Motor neuron (in vitro differentiated cells): Measurements from ENCODE around the gene MAJIN. TPM values are rescaled to one million over a fixed set of nuclear protein-coding genes. Genes with fewer than 3 reads are reported as not detected.

Experiments used
- ATAC-seq, 8 experiments: fragments of 200-7000 bp; cut with Tn5 transposase; replicated peaks in 6 of 8; 2 replicates each; pipeline ENCODE4 v1.8.0; 2021; ENCODE audit warnings: mild to moderate bottlenecking in 8 of 8, moderate library complexity in 8 of 8
- H3K27ac ChIP-seq, 2 donors: fragments of 250-450 bp; sonication (Bioruptor Pico); 2 replicates each; pipeline ENCODE4 v1.9.0; 2021; ENCODE audit warnings: antibody characterized with exemption in 2 of 2, mild to moderate bottlenecking in 2 of 2, moderate library complexity in 1 of 2
- H3K4me1 ChIP-seq, 2 donors: fragments of 250-450 bp; sonication (Bioruptor Pico); replicated peaks in 1 of 2; 2 replicates each; pipeline ENCODE4 v1.6.1; 2021; ENCODE audit warnings: antibody characterized with exemption in 2 of 2, mild to moderate bottlenecking in 2 of 2, moderate library complexity in 1 of 2
- H3K4me3 ChIP-seq, 5 donors: fragments of 250-450 bp; sonication (Bioruptor Pico); 2 replicates each; pipeline ENCODE4 v1.9.0; 2021; ENCODE audit warnings: antibody characterized with exemption in 5 of 5, mild to moderate bottlenecking in 5 of 5, moderate library complexity in 4 of 5
- WGBS, 10 experiments: fragments of 450-650 bp; shearing (Covaris generic); methylation state at CpG; one replicate each; pipeline ENCODE4 v1.0.0; 2022; 5-methylcytosine and 5-hydroxymethylcytosine counted together
- in situ Hi-C, 9 experiments: fragments of 400-800 bp; cut with MboI; loops; one replicate each; pipeline ENCODE4 v1.15.0; 2021; ENCODE audit warnings: low sequenced_read_pairs in 9 of 9, low pct_unique_long_range_greater_than_20kb in 2 of 9; ENCODE audit not compliant: unreplicated experiment in 9 of 9
- total RNA-seq, 8 experiments: library from RNA; unstranded; fragments of 300-600 nt; gene quantifications; 2 replicates each; pipeline versions ENCODE4 v1.2.3 to v1.2.4, GENCODE V29; 2022

MAJIN gene
- total RNA-seq, 8 experiments from 2014 or later: 0.11 to 1.8 (median 0.18) TPM; not detected in 4

DNA sequence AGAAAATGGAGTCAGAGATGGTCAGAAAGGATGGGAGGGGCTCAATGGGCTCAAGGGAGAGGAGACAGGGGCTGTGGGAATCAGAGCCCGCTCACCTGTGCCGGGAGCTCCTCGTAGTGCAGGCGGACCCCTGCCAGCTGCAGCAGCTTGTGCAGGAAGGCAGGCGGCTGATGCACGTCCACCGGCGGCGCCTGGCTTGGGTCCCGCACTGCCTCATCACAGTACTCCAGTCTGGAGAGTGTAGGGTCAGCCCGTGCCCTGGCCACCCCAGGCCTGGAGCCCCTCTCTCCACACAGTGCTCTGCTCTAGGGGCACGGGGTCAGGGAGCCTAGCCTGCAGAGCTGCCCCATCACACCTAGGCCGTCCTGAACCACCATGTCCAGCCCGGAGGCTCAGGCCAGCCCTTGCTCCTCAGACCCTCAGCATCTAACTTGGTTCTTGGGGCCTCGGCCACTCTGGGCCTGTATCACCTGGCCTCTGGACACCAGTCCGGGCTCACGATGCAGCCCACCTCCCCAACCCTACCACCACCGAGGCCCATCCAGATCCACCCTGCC, 58.7 kb downstream of the MAJIN start:
- no peak for ATAC-seq
- in situ Hi-C loops: no loop called here
- Histone ChIP-seq H3K4me1 (peaks cover 9 to 10% of the 10 kb centered on the region in 2 donors), H3K27ac (no peak overlapping the region), H3K4me3 (no peak overlapping the region)
- WGBS, 10 experiments: 67% methylated on average over 6 of the region's 18 CpGs; no CpG with 5 or more reads in 9 of the 10 experiments

DNA sequence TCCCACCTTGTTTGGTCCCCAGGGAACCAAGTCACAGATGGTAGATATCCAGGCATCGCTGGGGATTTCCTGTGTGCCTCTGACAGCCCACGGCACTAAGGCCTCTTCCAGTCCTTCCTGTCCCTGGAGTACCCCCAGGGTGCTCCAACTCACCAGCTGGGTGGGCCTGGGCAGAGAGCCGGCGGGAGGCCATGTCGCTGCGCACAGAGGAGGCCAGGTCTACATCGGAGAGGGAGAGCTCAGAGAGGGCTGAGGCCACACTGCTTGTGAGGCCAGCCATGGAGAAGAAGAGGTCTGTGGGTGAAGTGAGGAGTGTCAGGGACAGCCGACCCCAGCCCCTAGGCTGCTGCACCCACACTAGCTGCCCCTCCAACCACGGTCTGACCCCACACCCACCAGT, 60.2 kb downstream of the MAJIN start:
- Histone ChIP-seq H3K27ac (no peak overlapping the region), H3K4me1 (peaks cover 9% of the 10 kb centered on the region in 2 donors), H3K4me3 (no peak overlapping the region)
- WGBS, 10 experiments: 88 to 100% (median 100%) methylated on average over 1 to 7 of the region's 9 CpGs; no CpG with 5 or more reads in 6 of the 10 experiments
- in situ Hi-C loops: no loop called here
- no peak for ATAC-seq

DNA sequence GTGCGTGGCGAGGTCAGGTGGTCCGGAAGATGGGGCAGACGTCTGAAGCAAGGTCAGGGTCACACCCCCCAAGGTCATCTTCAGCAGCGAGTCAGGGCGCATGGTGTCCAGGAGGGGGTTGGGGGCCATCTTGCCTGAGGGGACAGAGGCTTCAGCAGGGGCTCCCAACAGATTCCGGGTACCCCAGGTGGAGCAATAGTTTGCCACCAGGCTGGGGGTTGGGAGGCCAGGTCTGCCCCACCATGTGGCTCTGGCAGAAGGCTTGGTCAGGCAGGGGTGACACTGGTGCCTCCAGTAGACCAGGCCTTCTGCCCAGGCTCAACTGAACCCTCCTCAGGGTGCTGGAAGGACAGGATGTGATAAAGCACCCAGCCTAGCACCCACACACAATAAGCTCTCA, 60.8 kb downstream of the MAJIN start:
- no peak for ATAC-seq
- in situ Hi-C loops: no loop called here
- Histone ChIP-seq H3K27ac (no peak overlapping the region), H3K4me1 (peaks cover 5 to 7% of the 10 kb centered on the region in 2 donors), H3K4me3 (no peak overlapping the region)
- 80% methylated on average over 1 of the region's 7 CpGs; no CpG with 5 or more reads in 9 of the 10 experiments for WGBS, 10 experiments

DNA sequence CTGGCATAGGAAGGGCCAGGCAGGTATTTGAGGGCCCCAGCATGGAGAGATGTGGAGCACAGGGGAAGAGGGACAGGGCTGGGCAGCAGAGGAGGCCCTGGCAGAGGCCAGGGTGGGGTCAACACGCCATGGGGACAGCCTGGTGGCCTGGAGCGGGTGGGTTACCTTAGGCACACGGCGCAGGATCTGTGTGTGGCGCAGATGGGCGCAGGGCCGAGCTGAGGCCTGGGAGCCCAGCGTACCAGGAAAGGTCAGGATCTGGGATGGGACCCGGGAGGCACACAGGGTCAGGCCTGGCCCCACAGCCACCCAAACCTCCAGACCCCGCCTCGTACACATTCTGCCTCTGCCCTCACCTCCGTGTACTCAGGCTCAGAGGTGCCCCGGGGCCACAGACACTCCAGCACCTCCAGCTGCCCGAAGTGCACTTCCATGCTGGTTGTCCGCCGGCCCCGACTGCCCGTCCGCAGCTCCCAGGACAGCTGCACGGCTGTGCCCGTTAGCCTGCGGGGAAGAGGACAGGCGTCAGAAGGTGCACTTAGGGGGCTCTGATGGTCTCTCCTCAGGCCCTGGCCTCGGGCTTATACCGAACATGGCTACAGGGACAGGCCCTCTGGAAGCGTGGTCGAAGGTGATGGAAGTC, 61.3 kb downstream of the MAJIN start:
- in situ Hi-C loops: no loop called here
- Histone ChIP-seq H3K4me3 (no peak overlapping the region), H3K27ac (no peak overlapping the region), H3K4me1 (peaks cover 0 to under 1% of the 10 kb centered on the region in 2 donors)
- WGBS, 10 experiments: 80 to 100% (median 88%) methylated on average over 1 to 9 of the region's 27 CpGs; no CpG with 5 or more reads in 7 of the 10 experiments
- ATAC-seq: no peak

DNA sequence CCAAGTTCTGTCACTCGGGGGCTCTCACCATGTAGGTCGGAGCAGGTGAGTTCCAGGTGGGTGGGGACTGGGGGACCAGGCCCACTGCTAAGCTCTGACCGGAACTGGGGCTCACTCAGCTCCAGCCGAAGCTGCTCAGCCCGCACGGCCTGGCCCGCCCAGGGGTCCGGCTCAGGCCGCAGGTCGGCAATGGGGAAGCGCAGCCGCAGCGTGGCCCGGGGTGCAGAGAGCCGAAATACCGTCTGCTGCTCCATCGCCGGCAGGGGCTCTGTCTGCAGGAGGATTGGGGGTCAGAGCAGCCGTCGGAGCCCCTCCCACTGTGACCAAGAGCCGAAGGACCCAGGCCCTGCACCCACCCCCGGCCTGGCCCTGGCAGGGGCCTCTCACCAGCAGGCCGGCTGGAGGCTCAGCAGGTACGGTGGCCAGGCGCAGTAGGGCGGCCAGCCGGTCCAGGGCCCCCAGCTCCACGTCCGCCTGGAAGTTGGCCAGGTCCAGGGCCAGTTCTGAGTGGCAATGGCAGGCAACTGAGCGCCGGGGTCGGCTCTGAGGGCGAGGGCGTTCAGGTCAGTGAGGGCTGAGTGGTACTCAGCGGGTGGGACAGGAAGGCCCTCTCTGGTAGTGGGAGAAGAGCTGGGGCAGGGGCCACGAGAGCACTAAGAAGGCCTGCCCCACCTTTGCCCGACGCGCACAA, 62.1 kb downstream of the MAJIN start:
- in situ Hi-C loops: no loop called here
- no peaks in the 10 kb centered on the region for H3K4me1 ChIP-seq
- H3K27ac ChIP-seq: no peak overlapping the region
- no peak for ATAC-seq
- WGBS, 10 experiments: 80 to 100% (median 93%) methylated on average over 1 to 5 of the region's 39 CpGs; no CpG with 5 or more reads in 5 of the 10 experiments
- H3K4me3 ChIP-seq: no peak overlapping the region

DNA sequence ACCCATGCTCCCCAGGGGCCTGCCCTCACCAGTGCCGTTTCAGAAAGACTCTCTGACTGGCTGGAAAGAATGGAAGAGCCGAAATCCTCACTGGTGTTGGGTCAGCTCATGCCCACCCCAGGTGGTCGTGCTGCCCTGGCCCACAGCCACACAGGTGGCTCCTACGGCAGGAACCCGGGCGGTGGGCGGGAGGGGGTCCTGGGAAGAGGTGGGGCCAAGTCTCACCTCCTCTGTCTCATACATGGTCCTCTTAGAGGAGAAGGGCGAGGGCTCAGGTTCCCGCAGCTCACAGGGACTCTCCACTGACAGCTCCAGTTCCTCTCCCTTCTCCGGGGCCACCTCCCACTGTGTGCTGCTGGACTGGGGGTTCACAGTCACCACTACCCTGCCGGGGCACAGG, 63.1 kb downstream of the MAJIN start:
- ATAC-seq: no peak
- Histone ChIP-seq H3K4me3 (no peak overlapping the region), H3K27ac (no peak overlapping the region), H3K4me1 (no peaks in the 10 kb centered on the region)
- in situ Hi-C loops: no loop called here
- WGBS, 10 experiments: 60 to 80% methylated on average over 1 of the region's 11 CpGs; no CpG with 5 or more reads in 8 of the 10 experiments

DNA sequence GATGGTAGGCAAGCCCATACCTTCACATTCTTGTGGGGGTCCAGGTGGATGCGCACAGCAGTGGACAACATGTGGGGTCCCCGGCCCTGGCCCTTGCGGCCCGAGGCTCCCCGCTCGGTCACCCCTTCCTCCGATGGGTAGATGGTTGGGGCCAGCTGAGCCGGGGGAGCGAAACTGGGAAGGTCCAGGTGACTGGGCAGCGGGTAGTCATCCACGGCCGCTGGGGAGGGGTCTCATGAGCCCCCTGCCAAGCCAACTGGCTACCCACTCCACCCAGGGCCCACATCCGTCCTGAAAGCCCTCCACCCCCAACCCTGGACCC, 65.6 kb downstream of the MAJIN start:
- whole genome bisulfite sequencing, 10 experiments: 60 to 90% methylated on average over 1 to 2 of the region's 13 CpGs; no CpG with 5 or more reads in 8 of the 10 experiments
- in situ Hi-C loops: no loop called here
- no peak overlapping the region for H3K27ac ChIP-seq
- ATAC-seq: peak in 1 of 8 experiments; percentile 5
- H3K4me1 ChIP-seq: no peaks in the 10 kb centered on the region
- no peak overlapping the region for H3K4me3 ChIP-seq

DNA sequence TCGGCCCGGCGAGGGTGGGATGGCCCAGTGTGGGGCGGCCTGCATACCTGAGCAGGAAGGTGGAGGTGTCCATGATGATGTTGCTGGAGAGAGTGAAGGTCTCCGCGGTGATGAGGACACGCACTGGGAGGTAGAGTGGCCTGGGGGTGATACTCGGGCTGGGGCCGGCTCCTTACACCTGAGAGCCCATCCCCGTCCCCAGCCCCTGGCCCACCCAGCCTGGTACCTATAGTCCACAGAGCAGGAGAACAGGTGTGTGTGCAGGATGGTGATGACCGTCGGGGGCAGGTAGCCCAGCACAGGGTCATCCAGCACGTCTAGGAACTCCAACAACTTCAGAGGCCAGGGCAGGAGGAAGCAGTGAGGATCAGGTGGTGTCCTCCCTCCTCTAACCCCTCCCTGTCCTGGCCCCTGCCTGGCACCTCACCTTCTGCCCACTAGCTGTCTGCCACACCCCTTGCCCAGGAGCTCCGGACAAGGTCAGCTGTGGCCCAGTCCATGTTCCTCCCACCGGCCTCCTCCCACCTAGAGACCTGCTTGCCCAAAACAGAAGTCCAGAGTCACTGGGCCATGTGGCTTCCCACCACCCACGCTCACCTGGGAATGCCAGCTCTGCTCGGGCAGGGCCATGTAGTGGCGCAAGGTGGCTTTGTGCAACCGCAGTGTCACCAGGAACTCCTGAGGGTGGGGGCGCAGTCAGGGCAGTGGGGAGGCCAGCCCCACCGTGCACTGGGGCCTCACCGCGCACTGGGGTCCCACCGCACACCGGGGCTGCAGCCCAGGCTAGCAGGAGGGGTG, 66.2 kb downstream of the MAJIN start:
- H3K27ac ChIP-seq: no peak overlapping the region

DNA sequence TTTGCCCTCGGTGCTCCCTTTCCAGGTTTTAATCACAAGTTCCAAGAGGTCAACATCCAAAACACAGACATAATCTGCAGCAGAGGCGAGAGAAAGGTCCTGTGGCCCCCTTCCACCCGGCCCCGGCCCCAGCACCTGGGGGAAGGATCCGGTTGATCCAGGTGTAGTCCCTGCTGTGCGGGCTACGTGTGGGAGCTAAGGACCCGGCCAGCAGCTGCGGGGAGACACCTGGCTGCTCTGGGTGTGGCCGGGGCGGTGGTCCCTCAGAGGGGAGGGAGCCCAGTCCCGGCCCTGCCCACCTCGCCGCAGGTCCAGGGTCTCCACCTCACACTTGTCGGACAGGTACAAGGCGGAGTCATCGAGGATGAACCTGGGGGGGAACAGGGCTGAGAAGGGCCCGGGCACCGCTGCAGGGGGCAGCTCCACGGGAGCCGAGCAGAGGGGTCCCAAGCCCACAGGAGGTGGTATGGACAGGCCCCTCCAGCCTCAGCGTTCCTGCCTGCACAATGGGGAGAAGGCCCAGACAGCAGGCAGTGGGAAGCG, 68.5 kb downstream of the MAJIN start:
- no peak overlapping the region for H3K4me3 ChIP-seq
- 60 to 90% (median 80%) methylated on average over 1 to 4 of the region's 23 CpGs; no CpG with 5 or more reads in 5 of the 10 experiments for WGBS, 10 experiments
- no peaks in the 10 kb centered on the region for H3K4me1 ChIP-seq
- no peak overlapping the region for H3K27ac ChIP-seq
- peak in 1 of 8 experiments; percentile 8 for ATAC-seq
- in situ Hi-C loops: no loop called here

More for the DNA sequence above, 66.2 kb downstream of the MAJIN start:
- no peaks in the 10 kb centered on the region for H3K4me1 ChIP-seq
- ATAC-seq: peak in 1 of 8 experiments; percentile 3
- 88 to 100% methylated on average over 1 to 5 of the region's 25 CpGs; no CpG with 5 or more reads in 8 of the 10 experiments for WGBS, 10 experiments
- no peak overlapping the region for H3K4me3 ChIP-seq
- in situ Hi-C loops: no loop called here

DNA sequence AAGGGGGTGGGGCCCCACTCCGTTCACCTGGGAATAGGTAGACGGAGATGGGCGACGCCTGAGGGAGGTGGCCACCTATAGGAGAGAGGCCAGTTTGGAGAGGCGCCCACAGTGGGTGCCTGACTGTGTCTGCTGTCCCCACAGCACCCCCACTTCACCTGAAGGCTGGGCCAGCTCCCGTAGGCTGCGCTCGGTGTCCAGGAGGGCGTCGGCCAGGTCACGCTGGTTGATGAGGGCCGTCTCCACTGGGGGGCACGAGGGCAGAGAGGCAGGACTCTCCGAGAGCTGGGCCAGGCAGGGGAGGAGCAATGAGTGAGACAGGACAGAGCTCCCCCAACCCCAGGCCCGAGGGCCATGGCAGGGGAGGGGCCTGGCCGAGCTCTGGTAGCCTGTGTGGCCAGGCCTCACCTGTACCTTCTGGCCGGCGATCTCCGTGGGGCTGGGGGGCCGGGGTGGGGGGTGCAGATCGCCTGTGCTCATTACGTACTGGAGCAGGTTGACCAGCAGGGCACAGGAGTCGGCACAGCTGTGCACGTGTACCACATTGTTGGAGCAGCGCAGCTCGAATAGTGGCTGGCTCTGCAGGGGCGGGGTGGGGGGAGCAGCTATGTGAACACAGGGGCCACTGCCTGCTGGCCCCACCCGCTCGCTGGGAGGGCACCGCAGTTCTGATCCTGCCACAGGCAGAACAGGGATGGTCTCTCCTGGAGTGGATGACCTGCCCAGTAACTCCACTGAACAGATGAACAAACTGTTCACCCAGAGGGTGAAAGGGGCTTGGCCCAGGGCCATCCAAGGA, 69.6 kb downstream of the MAJIN start:
- Histone ChIP-seq H3K4me3 (no peak overlapping the region), H3K4me1 (no peaks in the 10 kb centered on the region), H3K27ac (no peak overlapping the region)
- ATAC-seq: peak in 2 of 8 experiments; percentile 13 to 15
- WGBS, 10 experiments: 60 to 100% (median 90%) methylated on average over 1 to 2 of the region's 30 CpGs; no CpG with 5 or more reads in 7 of the 10 experiments
- in situ Hi-C loops: no loop called here

DNA sequence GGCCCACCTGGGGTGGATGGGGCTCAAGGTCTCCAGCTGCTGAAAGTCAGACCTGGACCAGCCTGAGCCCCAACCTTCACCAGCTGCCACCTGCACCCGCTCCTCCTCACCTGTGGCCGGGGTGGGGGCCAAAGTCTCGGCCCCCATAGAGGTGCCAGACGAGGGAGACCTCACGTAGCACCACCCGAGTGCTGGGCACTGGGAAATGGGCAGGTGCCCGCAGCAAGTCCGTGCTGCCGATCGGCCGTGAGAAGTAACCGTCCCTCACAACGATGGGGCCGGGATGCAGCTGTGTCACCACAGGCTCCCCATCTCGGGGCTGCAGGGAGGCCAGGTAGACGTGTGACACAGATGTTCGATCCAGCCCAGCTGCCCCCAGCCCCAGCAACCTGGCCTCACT, 71.1 kb downstream of the MAJIN start:
- 90% methylated on average over 2 of the region's 17 CpGs; no CpG with 5 or more reads in 9 of the 10 experiments for WGBS, 10 experiments
- Histone ChIP-seq H3K27ac (no peak overlapping the region), H3K4me3 (no peak overlapping the region), H3K4me1 (no peaks in the 10 kb centered on the region)
- in situ Hi-C loops: no loop called here
- ATAC-seq: no peak

DNA sequence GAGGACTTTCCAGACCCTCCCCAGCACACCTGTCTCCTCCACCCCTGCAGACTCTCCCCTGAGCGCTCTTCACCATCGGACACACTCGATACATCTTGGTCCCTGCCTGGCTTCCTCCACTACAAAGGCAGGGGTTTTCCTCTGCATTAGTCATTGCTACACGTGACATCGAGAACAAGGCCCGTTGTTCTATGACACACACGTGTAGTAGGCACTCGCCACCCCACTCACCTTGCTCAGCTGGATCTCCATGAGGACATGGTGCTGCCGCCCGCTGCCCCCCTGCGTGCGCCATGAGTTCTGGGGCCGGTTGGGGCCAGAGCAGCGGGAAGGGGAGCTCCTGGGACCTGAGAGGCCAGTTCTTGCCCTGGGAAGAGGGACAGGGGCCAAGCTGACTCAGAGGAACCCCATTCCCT, 71.6 kb downstream of the MAJIN start:
- in situ Hi-C loops: no loop called here
- no peak for ATAC-seq
- Histone ChIP-seq H3K4me1 (no peaks in the 10 kb centered on the region), H3K27ac (no peak overlapping the region), H3K4me3 (no peak overlapping the region)
- 73 to 94% (median 90%) methylated on average over 1 to 7 of the region's 14 CpGs; no CpG with 5 or more reads in 4 of the 10 experiments for WGBS, 10 experiments
